PFSK-1 (cell line): ENCODE results near the gene SUPT5H.

ENCODE experiments used
- POLR2AphosphoS5 ChIP-seq: IDR thresholded peaks from 2 replicates; pipeline ENCODE4 v1.6.1; 2012; ENCODE audit warnings: low read depth, mild to moderate bottlenecking, control low read depth, low read length, moderate library complexity
- REST ChIP-seq, 2 experiments: IDR thresholded peaks; 2 replicates each; pipeline versions ENCODE4 v1.6.1 to v1.8.0; 2011 to 2012; ENCODE audit warnings: low read depth in 2 of 2, low read length in 2 of 2, control low read depth in 1 of 2, inconsistent platforms in 1 of 2, mild to moderate bottlenecking in 1 of 2, moderate library complexity in 1 of 2; ENCODE audit not compliant: insufficient read depth in 1 of 2
- SIN3A ChIP-seq: IDR thresholded peaks from 2 replicates; pipeline ENCODE4 v1.6.1; 2012; ENCODE audit warnings: mild to moderate bottlenecking, low read length, moderate library complexity, borderline replicate concordance; ENCODE audit not compliant: insufficient read depth
- TAF1 ChIP-seq: IDR thresholded peaks from 2 replicates; pipeline ENCODE4 v1.6.1; 2012; ENCODE audit warnings: low read length, control low read depth, borderline replicate concordance; ENCODE audit not compliant: insufficient read depth

- TF ChIP-seq TAF1 (no peak), POLR2AphosphoS5 (no peak), REST (IDR thresholded peaks at IDR 0.05; ENCODE audit: insufficient read depth in 1 of 2, low read depth in 2 of 2, low read length in 2 of 2) (no peak), SIN3A (no peak)
Measured at GRCh38 chr19:39448271-39448670, 2.9 kb downstream of the SUPT5H start.
